Body of pancreas (tissue), 4 donors: ENCODE data around the gene GRIN1. TPM values are rescaled to one million over a fixed set of nuclear protein-coding genes. Genes with fewer than 3 reads are reported as not detected.

Experiments used
- ATAC-seq: fragments of 150-250 bp; one replicate; pipeline ENCODE4 v1.9.1; 2016
- DNase-seq, 4 donors: peaks; one replicate each; pipeline ENCODE4 v3.0.0-alpha.2; 2019
- H3K27ac ChIP-seq, 4 donors: fragments of 200-600 bp; sonication (generic); 1 replicate in 3 of 4; 2 replicates in 1 of 4; pipeline versions ENCODE4 v1.5.1 to v1.6.1; 2016 to 2019; ENCODE audit warnings: mild to moderate bottlenecking in 1 of 4, mixed read lengths in 1 of 4, moderate library complexity in 1 of 4
- H3K27me3 ChIP-seq, 2 donors: fragments of 200-600 bp; sonication (generic); one replicate each; pipeline ENCODE4 v1.6.0; 2016; ENCODE audit warnings: mild to moderate bottlenecking in 1 of 2
- H3K36me3 ChIP-seq, 2 donors: fragments of 200-600 bp; sonication (generic); replicated peaks in 1 of 2; 2 replicates each; pipeline ENCODE4 v1.5.1; 2016; ENCODE audit warnings: low read depth in 2 of 2; ENCODE audit not compliant: insufficient read depth in 1 of 2
- H3K4me1 ChIP-seq: fragments of 200-600 bp; sonication (generic); one replicate; pipeline ENCODE4 v1.6.0; 2016
- H3K4me3 ChIP-seq, 2 donors: fragments of 200-600 bp; sonication (generic); 1 replicate in 1 of 2; 2 replicates in 1 of 2; pipeline ENCODE4 v1.5.1; 2016 to 2019
- H3K9me3 ChIP-seq, 3 donors: fragments of 200-600 bp; sonication (generic); 1 replicate in 2 of 3; 2 replicates in 1 of 3; pipeline ENCODE4 v1.5.1; 2016
- POLR2A ChIP-seq, 3 donors: fragments of 450-650 bp; IDR thresholded peaks; one replicate each; pipeline ENCODE4 v1.6.1; 2016; ENCODE audit warnings: antibody characterized with exemption in 3 of 3, mild to moderate bottlenecking in 2 of 3
- whole genome bisulfite sequencing, 2 donors: methylation state at CpG; one replicate each; pipeline ENCODE4 v1.1.5; 2017; 5-methylcytosine and 5-hydroxymethylcytosine counted together
- intact Hi-C: fragments of 100-400 bp; cut with DNase I; formaldehyde crosslinking; loops from one replicate; pipeline ENCODE4 v1.15.1; 2023
- total RNA-seq, 2 donors: library from RNA; depleted of rRNA; stranded (reverse); fragments of >200 nt; gene quantifications; one replicate each; pipeline ENCODE4 v1.1.0, GENCODE V29; 2016
- TF ChIP-seq, protein P1 (sequence below), 7 experiments: fragments of 450-650 bp in 4 of 7; fragments of 200-600 bp in 3 of 7; sonication (generic) in 3 of 7; IDR thresholded peaks; one replicate each; pipeline ENCODE4 v1.5.1; 2016 to 2019; ENCODE audit warnings: antibody characterized with exemption in 7 of 7

The GRIN1 gene
- total RNA-seq, 2 donors from 2014 or later: not detected

DNA sequence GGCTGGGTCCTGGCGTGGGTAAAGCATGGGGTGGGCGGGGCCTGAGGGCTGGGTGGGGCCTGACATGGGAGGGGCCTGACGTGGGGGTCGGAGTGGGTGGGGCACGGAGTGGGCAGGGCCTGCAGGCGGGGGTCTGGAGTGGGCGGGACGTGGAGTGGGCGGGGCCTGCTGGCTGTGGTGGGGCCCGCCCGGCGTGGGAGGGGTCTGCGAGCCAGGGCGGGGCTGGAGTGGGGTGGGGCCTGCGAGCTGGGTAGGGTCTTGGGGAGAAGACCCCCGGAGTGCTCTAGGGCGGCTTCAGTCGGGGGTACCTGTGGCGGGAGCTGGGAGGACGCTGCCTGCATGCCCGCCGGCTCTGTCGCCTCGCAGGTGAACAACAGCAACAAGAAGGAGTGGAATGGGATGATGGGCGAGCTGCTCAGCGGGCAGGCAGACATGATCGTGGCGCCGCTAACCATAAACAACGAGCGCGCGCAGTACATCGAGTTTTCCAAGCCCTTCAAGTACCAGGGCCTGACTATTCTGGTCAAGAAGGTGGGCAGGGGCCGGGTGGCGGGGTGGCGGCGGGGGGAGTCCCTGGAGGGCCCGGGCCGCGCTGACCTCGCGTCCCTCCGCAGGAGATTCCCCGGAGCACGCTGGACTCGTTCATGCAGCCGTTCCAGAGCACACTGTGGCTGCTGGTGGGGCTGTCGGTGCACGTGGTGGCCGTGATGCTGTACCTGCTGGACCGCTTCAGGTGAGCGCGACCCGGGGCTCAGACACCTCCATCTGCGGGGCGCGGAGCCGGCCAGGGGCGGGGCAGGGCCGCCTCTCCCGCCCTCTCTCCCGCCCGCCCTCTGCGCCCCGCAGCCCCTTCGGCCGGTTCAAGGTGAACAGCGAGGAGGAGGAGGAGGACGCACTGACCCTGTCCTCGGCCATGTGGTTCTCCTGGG lies 22.9 kb downstream of the GRIN1 start:
- intact Hi-C loops: no loop called here
- Histone ChIP-seq H3K9me3 (no peaks in the 10 kb centered on the region), H3K27me3 (peaks cover 0 to 33% of the 10 kb centered on the region in 2 donors), H3K36me3 (no peaks in the 10 kb centered on the region), H3K27ac (no peak overlapping the region), H3K4me3 (no peak overlapping the region), H3K4me1 (peaks cover 22% of the 10 kb centered on the region)
- 3% methylated on average over 14 to 57 of the region's 71 CpGs for WGBS, 2 donors
- DNase-seq (no peak), ATAC-seq (no peak)
- no peak for TF ChIP-seq POLR2A (IDR thresholded peaks at IDR 0.05)
- TF ChIP-seq, protein P1, sequence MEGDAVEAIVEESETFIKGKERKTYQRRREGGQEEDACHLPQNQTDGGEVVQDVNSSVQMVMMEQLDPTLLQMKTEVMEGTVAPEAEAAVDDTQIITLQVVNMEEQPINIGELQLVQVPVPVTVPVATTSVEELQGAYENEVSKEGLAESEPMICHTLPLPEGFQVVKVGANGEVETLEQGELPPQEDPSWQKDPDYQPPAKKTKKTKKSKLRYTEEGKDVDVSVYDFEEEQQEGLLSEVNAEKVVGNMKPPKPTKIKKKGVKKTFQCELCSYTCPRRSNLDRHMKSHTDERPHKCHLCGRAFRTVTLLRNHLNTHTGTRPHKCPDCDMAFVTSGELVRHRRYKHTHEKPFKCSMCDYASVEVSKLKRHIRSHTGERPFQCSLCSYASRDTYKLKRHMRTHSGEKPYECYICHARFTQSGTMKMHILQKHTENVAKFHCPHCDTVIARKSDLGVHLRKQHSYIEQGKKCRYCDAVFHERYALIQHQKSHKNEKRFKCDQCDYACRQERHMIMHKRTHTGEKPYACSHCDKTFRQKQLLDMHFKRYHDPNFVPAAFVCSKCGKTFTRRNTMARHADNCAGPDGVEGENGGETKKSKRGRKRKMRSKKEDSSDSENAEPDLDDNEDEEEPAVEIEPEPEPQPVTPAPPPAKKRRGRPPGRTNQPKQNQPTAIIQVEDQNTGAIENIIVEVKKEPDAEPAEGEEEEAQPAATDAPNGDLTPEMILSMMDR (IDR thresholded peaks at IDR 0.05): no peak

DNA sequence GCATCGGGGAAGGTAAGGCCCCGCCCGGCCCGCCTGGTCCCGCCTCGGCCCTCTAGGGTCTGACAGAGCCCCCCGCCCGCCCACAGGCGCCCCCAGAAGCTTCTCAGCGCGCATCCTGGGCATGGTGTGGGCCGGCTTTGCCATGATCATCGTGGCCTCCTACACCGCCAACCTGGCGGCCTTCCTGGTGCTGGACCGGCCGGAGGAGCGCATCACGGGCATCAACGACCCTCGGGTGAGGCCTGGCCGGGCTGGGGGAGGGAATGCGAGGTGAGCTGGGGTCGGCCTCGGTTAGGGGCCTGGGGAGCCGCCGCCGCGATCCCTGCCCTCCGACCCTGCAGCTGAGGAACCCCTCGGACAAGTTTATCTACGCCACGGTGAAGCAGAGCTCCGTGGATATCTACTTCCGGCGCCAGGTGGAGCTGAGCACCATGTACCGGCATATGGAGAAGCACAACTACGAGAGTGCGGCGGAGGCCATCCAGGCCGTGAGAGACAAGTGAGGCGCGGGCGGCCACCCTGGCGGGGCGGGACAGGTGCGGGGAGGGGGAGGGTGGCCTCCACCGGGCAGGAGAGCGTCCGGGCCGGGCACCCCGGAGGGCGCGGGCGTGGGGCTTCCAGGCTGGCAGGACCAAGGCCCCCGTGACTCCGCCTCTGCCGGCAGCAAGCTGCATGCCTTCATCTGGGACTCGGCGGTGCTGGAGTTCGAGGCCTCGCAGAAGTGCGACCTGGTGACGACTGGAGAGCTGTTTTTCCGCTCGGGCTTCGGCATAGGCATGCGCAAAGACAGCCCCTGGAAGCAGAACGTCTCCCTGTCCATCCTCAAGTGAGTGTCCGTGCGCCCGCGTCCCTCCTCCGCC lies 23.8 kb downstream of the GRIN1 start:
- Histone ChIP-seq H3K36me3 (no peaks in the 10 kb centered on the region), H3K9me3 (no peaks in the 10 kb centered on the region), H3K27ac (no peak overlapping the region), H3K27me3 (peaks cover 0 to 33% of the 10 kb centered on the region in 2 donors), H3K4me3 (no peak overlapping the region), H3K4me1 (peaks cover 29% of the 10 kb centered on the region)
- WGBS, 2 donors: 8 to 17% methylated on average over 18 to 74 of the region's 74 CpGs
- ATAC-seq: peak; percentile 73
- peak; percentile 60 to 73 (median 68) for DNase-seq
- TF ChIP-seq POLR2A (IDR thresholded peaks at IDR 0.05): no peak
- TF ChIP-seq, protein P1 (IDR thresholded peaks at IDR 0.05): peak in 6 of 7 experiments; percentile 7 to 46 (median 38)
- intact Hi-C loops: no loop called here

DNA sequence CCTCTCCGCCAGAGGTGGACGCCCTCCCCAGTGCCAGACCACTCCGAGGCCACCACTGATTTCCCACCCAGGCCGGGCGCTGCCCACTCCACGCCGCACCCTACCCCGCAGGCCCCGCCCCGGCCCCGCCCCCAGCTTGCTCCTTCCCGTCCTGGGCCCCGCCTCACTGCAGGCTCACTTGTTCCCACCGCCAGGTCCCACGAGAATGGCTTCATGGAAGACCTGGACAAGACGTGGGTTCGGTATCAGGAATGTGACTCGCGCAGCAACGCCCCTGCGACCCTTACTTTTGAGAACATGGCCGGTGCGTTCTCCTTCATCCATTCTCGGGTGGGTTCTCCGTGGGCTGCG lies 24.4 kb downstream of the GRIN1 start:
- Histone ChIP-seq H3K9me3 (no peaks in the 10 kb centered on the region), H3K27ac (no peak overlapping the region), H3K36me3 (no peaks in the 10 kb centered on the region), H3K4me3 (no peak overlapping the region), H3K27me3 (peaks cover 0 to 33% of the 10 kb centered on the region in 2 donors), H3K4me1 (peaks cover 35% of the 10 kb centered on the region)
- intact Hi-C loops: no loop called here
- ATAC-seq: peak; percentile 3
- DNase-seq: no peak
- WGBS, 2 donors: 24 to 37% methylated on average over 23 to 26 of the region's 26 CpGs
- no peak for TF ChIP-seq POLR2A (IDR thresholded peaks at IDR 0.05)
- TF ChIP-seq, protein P1 (IDR thresholded peaks at IDR 0.05): no peak

DNA sequence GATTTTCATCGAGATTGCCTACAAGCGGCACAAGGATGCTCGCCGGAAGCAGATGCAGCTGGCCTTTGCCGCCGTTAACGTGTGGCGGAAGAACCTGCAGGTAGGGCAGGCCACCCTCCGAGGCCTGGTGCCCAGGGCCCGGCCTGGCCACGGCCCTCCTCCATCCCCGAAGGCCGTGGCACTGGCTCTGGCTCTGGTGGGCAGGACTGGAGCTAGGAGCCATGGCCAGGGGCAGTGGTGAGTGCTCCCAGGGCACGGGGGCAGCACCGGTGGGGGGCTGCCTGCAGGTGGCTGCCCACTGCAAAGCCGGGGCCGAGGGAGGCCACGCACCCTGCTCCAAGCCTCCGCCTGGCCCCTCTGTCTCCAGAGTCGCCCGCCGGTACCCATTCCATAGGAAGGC lies 24.9 kb downstream of the GRIN1 start:
- TF ChIP-seq, protein P1 (IDR thresholded peaks at IDR 0.05): no peak
- peaks cover 40% of the 10 kb centered on the region for H3K4me1 ChIP-seq
- no peaks in the 10 kb centered on the region for H3K9me3 ChIP-seq
- no peak overlapping the region for H3K27ac ChIP-seq
- ATAC-seq (no peak), DNase-seq (no peak)
- no peaks in the 10 kb centered on the region for H3K36me3 ChIP-seq
- no peak overlapping the region for H3K4me3 ChIP-seq
- intact Hi-C loops: no loop called here
- WGBS, 2 donors: 87% methylated on average over 11 to 22 of the region's 22 CpGs
- peaks cover 0 to 33% of the 10 kb centered on the region in 2 donors for H3K27me3 ChIP-seq
